K562 (cell line): ENCODE results near the gene DPAGT1. TPM values are rescaled to one million over a fixed set of nuclear protein-coding genes. Genes with fewer than 3 reads are reported as not detected.

ENCODE experiments used
- CHD4 ChIP-seq: fragments of 200-600 bp; sonication (generic); IDR thresholded peaks from 3 replicates; pipeline ENCODE4 v1.6.1; 2012; ENCODE audit warnings: low read depth, mild to moderate bottlenecking, mixed read lengths, low read length, inconsistent platforms; ENCODE audit not compliant: insufficient read depth, insufficient replicate concordance, poor library complexity, severe bottlenecking
- ETV5 ChIP-seq: sonication (generic); formaldehyde crosslinking; IDR thresholded peaks from 2 replicates; pipeline ENCODE4 v1.4.0; 2020; ENCODE audit warnings: low read depth, mild to moderate bottlenecking, missing genetic modification reagents
- FOXP4 ChIP-seq: sonication (generic); formaldehyde crosslinking; IDR thresholded peaks from 2 replicates; pipeline ENCODE4 v1.8.0; 2022; ENCODE audit warnings: mild to moderate bottlenecking, missing genetic modification reagents, borderline replicate concordance
- GABPB2 ChIP-seq: fragments of 250-450 bp; sonication (Bioruptor Pico); conservative IDR thresholded peaks from 2 replicates; pipeline ENCODE4 v1.5.1; 2021; ENCODE audit warnings: mild to moderate bottlenecking
- HDAC6 ChIP-seq: IDR thresholded peaks from 2 replicates; pipeline ENCODE4 v1.6.1; 2012; ENCODE audit warnings: low read depth, mild to moderate bottlenecking, control low read depth, inconsistent platforms, low read length, moderate library complexity
- NRF1 ChIP-seq, 2 experiments: fragments of 450-650 bp; IDR thresholded peaks in 1 of 2; conservative IDR thresholded peaks in 1 of 2; 2 replicates each; pipeline ENCODE4 v1.6.1; 2014; ENCODE audit warnings: mild to moderate bottlenecking in 2 of 2
- POLR2A ChIP-seq: fragments of 450-650 bp; conservative IDR thresholded peaks from 2 replicates; pipeline ENCODE4 v1.6.1; 2016
- POLR2G ChIP-seq: fragments of 200-400 bp; formaldehyde crosslinking; IDR thresholded peaks from 2 replicates; pipeline ENCODE4 v1.6.1; 2017; ENCODE audit warnings: low read depth, mild to moderate bottlenecking, antibody characterized with exemption, low read length, moderate library complexity
- POLR3A ChIP-seq: IDR thresholded peaks from 2 replicates; pipeline ENCODE4 v1.6.1; 2011; ENCODE audit warnings: borderline replicate concordance, mild to moderate bottlenecking, moderate library complexity; ENCODE audit not compliant: insufficient read length, insufficient read depth; ENCODE audit errors: extremely low read depth
- SNIP1 ChIP-seq: fragments of 450-650 bp; IDR thresholded peaks from 2 replicates; pipeline ENCODE4 v1.7.1; 2017; ENCODE audit warnings: low read depth, mild to moderate bottlenecking
- ZNF280B ChIP-seq: fragments of 250-450 bp; sonication (Bioruptor Pico); IDR thresholded peaks from 2 replicates; pipeline ENCODE4 v1.5.1; 2021; ENCODE audit warnings: mild to moderate bottlenecking
- ZNF507 ChIP-seq: conservative IDR thresholded peaks from 2 replicates; pipeline ENCODE4 v1.6.1; 2017; ENCODE audit warnings: missing genetic modification characterization, missing compliant biosample characterization
- ZNF77 ChIP-seq: fragments of 250-450 bp; sonication (Bioruptor Pico); IDR thresholded peaks from 2 replicates; pipeline ENCODE4 v1.5.0; 2020
- polyA plus RNA-seq, 8 experiments: library from polyadenylated mRNA; depleted of rRNA in 4 of 8; stranded (reverse) in 5 of 8; unstranded in 3 of 8; fragments of >200 nt; fragmentation: Nextera tagmentation in 2 of 8; fragmentation: Illumina TruSeq in 1 of 8; extraction: Ambion mirVana in 2 of 8; extraction: Trizol in 1 of 8; gene quantifications; 2 replicates each; pipeline versions ENCODE4 v1.2.1 to v1.2.3, GENCODE V29; 2011 to 2014; ENCODE audit warnings: inconsistent platforms in 1 of 8, missing spikeins in 1 of 8
- total RNA-seq, 7 experiments: library from RNA; depleted of rRNA in 6 of 7; stranded (reverse); fragments of >200 nt in 6 of 7; fragmentation: Illumina TruSeq in 2 of 7; extraction: Trizol in 2 of 7; gene quantifications; 2 replicates each; pipeline versions ENCODE4 v1.2.1 to v1.2.3, GENCODE V29; 2011 to 2021; ENCODE audit warnings: low replicate concordance in 1 of 7
- TF ChIP-seq, protein P1 (sequence below), 2 experiments: fragments of 450-650 bp in 1 of 2; sonication (generic) in 1 of 2; formaldehyde crosslinking in 1 of 2; IDR thresholded peaks; 2 replicates each; pipeline versions ENCODE4 v1.7.1 to v1.9.0; 2016 to 2022; ENCODE audit warnings: inconsistent platforms in 1 of 2, mild to moderate bottlenecking in 1 of 2, missing genetic modification reagents in 1 of 2

Gene DPAGT1
- total and polyA plus RNA-seq, 9 of the 15 experiments (the other 6 are each of a cell fraction or from before 2014, with no cell fraction given): 29.9 to 135 (median 85.0) TPM

DNA sequence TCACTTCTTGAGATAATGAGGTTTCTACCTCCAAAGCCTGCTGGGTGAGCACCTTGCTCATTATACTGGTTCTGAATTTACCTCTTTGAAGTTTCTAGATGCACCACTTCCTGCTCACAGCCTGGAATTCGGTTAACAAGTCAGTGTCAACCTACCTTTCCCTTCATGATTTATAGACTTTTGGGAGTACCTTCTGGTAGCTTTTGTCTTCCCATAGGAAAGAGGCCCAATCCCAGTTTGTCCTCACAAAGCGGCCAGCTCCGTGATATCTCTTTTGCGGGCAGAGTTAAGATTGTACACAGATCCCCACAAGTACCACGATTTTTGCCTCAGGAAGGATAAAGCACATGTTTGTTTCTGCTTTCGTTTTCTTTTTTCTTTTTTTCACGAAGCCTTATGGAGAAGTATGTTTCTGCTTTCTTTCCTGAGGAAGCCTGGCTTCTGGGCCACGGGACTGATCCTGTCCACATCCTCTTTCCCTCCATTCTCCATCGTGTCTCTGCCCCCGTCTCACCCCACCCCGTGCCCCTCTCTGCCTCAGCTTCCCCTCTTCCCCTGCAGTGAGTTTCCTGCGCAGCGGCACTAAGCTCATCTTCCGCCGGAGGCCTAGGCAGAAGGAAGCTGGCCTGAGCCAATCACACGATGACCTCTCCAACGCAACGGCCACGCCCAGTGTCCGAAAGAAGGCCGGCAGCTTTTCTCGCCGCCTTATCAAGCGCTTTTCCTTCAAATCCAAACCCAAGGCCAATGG lies 14.0 kb upstream of the DPAGT1 start (continued):
- TF ChIP-seq FOXP4 (CRISPR knock-in tag) (no peak), GABPB2 (no peak), HDAC6 (no peak), SNIP1 (no peak), ZNF77 (CRISPR knock-in tag) (no peak), POLR2G (peak; percentile 45; the same call in 1 of the 2 replicates), NRF1 (conservative IDR thresholded peaks at IDR 0.05 in 1 of 2, IDR thresholded peaks at IDR 0.05 in 1 of 2) (peak; percentile 72 to 76), POLR3A (no peak), CHD4 (no peak), ZNF280B (CRISPR knock-in tag) (no peak), ZNF507 (tag) (no peak), POLR2A (0 out of 2 replicates have a peak, but pooled peaks have one; percentile 23), ETV5 (CRISPR knock-in tag) (no peak)
- TF ChIP-seq, protein P1, sequence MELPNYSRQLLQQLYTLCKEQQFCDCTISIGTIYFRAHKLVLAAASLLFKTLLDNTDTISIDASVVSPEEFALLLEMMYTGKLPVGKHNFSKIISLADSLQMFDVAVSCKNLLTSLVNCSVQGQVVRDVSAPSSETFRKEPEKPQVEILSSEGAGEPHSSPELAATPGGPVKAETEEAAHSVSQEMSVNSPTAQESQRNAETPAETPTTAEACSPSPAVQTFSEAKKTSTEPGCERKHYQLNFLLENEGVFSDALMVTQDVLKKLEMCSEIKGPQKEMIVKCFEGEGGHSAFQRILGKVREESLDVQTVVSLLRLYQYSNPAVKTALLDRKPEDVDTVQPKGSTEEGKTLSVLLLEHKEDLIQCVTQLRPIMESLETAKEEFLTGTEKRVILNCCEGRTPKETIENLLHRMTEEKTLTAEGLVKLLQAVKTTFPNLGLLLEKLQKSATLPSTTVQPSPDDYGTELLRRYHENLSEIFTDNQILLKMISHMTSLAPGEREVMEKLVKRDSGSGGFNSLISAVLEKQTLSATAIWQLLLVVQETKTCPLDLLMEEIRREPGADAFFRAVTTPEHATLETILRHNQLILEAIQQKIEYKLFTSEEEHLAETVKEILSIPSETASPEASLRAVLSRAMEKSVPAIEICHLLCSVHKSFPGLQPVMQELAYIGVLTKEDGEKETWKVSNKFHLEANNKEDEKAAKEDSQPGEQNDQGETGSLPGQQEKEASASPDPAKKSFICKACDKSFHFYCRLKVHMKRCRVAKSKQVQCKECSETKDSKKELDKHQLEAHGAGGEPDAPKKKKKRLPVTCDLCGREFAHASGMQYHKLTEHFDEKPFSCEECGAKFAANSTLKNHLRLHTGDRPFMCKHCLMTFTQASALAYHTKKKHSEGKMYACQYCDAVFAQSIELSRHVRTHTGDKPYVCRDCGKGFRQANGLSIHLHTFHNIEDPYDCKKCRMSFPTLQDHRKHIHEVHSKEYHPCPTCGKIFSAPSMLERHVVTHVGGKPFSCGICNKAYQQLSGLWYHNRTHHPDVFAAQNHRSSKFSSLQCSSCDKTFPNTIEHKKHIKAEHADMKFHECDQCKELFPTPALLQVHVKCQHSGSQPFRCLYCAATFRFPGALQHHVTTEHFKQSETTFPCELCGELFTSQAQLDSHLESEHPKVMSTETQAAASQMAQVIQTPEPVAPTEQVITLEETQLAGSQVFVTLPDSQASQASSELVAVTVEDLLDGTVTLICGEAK (IDR thresholded peaks at IDR 0.05): no peak
- TF ChIP-seq, protein P1 (CRISPR knock-in tag; IDR thresholded peaks at IDR 0.05): no peak
